Hematopoietic multipotent progenitor cell treated with erythropoietin and hydrocortisone succinate and interleukin-3 and kit ligand, for 15 days (in vitro differentiated cells): ENCODE results near the gene SMARCC1.

Experiments
- DNase-seq: peaks from one replicate; pipeline ENCODE4 v3.0.0-alpha.2; 2015; ENCODE audit warnings: low spot score

The SMARCC1 gene

DNA sequence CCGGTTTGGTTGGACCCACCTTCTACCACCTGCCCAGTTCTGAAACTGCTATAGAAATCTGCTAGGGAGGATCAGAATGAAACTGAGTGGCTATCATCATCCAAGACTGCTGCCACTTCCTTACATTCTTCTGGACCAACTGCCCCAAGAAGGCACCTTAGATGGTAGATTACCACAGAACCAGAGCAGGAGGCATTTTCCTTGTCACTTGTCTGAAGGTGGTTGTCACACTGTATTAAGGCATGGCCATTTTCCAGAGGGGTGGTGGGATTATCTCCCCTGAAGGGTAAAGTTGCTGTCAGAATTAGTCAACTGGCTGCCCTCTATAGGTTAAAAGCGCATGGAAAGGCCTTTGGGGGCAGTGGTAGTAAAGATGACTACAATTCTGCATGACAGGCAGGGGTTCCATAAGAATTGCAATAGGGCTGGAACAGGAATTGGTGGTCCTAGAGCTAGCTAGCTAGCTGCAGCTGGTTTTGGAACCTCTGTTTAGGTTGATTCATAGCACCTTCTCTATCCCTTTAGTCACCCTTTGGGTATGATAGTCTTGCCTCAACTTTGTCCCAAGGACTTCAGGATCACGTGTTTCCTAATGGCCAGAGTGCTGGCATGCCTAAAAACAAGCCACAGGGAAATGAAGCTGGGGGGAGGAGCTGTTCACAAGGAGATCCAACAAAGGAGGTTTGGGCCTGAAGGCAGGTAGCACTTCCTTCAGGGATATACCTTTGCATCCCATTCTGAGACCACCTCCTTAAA lies 198.2 kb downstream of the SMARCC1 start:
- DNase-seq: no peak

DNA sequence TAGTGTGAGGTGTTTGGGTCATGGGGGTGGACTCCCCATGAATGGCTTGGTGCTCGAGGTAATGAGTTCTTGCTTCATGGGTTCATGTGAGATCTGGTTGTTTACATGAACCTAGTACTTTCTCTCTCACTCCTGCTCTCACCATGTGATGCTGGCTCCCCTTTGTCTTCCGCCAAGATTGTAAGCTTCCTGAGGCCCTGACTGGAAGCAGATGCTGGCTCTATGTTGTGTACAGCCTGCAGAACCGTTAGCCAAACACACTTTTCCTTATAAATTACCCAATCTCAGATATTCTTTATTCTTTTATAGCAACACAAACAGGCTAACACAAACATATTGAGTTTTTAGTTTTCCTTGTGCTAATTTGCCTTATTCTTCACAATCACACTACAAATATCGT lies 199.9 kb downstream of the SMARCC1 start:
- DNase-seq: no peak

DNA sequence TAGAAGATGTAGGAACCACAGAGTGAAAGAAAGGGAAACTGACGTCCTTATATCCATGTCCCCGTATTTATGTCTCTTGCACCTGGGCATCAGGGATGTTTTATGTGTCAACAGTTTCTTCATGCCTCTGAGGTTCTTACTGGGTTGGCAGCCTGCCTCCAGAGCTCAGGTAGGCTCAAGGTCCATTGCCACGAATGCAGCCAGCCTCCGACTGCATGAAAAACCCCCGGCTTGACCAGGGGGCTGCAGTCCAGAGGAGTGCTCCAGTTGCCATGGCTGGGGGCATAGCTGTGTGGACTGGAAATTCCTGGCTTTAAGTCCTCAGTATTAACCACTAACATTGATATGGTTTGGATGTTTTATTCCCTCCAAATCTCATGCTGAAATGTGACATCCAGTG lies 200.3 kb downstream of the SMARCC1 start:
- DNase-seq: no peak

- DNase-seq: no peak
Observed at GRCh38 chr3:47580481-47580880, 201.2 kb downstream of the SMARCC1 start.

GRCh38 chr3:47579875-47580274 lies 201.8 kb downstream of the SMARCC1 start:
- DNase-seq: no peak

DNA sequence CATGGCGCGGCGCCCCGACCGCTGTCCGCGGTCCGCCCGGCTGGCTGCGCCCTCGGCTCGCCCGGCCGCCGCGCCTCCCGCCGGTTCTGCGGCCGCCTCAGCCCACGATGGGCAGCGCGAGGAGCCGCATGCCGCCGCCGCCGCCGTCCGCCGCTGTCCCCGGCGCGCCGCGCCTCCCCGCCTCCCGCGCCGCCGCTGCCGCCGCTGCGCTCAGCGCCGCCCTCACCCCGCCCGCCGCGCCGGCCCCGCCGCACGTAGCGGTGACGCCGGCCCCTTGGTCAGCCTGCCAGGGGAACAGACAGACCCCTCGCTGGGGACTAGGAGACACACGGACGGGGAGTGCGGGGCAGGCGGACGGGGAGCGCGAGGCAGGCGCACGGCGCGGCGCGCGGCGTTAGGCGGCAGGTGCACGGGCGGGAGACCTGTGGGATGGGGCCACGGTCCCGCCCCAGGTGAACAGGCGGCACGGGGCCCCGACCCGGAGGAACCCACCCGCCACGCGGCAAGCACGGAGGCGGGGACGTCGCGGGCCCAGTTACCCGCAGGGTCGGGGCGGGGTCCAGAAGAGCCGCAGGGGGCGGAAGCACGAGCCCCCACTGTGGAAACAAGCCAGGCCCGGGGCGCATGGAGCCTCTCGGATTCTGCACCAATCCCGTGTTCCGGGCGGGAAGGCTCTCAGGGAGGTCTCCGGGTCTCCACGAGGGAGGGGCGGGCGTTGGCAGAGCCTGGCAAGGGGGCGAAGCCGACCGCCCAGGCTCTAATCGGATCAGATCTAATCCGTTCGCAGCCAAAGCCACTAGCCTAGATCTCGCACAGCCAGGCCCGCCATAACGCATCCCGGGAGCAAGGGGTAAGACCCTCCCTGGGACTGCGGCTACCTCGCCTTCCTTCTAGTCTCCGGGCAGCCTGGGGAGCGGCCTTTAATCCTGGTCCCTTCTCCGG lies 202.7 kb downstream of the SMARCC1 start, which contains the start of gene CSPG5:
Gene CSPG5 (minus strand): TSS at position 175 of the 942 bp plus-strand sequence. CDS start 172 bp downstream, at position 3.
- DNase-seq: no peak

- peak; percentile 50 for DNase-seq
Observed at GRCh38 chr3:47578119-47578632, 203.5 kb downstream of the SMARCC1 start.

GRCh38 chr3:47577583-47578118 lies 204.0 kb downstream of the SMARCC1 start:
- DNase-seq: no peak

DNA sequence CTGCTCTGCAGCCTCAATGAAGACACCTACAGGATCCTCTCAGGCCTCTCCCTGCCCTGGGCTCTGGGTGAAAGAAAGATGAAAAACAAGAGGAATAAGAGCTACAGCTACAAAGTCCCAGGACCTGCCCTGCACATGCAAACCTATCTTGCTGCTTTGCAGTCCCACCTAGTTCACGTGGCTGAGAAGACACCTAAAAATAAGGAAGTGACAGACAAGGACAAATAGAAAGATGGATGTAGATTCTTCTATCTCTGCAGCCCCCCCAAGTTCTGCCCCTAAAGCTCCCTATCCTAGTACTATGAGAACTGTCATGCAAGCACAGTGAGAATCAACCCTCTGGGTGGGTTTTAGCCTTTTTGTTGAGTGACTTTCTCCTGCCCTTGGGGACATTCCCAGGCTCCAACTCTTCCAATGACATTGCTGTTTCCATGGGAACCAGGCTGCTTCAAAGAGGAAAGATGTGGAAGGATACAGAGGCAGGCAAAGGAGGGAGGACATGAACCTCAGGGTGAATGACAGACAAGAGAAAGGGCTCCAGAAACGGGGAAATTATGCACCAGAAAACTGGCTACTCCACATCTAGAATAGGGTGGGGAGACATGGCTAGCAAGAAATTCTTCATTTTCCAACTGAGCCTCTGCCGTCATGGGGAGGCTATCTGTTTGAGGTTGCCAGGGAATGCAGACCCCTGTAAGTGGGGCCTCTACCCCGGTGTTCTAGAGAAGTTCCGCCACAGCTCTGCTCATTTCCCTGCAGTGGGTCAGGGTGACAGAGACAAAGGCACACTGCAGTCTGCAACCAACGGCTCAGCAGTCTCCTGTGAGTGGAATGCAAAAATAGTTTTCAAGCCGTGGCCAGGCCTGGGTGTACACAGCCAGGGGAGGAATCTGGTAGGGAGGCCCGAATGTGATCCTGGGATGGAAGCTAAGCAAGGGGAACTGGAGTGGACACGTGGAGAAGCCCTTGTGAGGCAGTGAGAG lies 208.2 kb downstream of the SMARCC1 start:
- no peak for DNase-seq

- no peak for DNase-seq
Observed at GRCh38 chr3:47571391-47572175, 210.1 kb downstream of the SMARCC1 start.

DNA sequence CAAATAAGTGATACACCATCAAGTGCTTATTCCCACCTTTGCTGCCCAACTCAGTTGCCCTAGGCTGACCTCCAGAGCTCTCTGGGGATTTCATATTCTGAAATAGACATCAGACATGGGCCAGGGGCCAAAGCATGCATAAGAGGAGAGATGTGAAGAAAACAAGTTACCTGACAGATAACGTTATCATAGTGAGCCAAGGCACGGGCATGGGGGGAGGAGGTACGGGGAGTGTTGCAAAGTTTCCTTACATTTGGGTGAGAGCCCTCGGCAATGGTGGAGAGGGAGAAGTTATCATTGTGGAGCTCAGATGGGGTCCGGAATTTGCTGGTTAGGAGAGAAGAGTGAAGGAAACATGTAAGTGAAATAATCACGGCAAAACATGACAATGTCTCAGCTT lies 212.8 kb downstream of the SMARCC1 start:
- DNase-seq: no peak

DNA sequence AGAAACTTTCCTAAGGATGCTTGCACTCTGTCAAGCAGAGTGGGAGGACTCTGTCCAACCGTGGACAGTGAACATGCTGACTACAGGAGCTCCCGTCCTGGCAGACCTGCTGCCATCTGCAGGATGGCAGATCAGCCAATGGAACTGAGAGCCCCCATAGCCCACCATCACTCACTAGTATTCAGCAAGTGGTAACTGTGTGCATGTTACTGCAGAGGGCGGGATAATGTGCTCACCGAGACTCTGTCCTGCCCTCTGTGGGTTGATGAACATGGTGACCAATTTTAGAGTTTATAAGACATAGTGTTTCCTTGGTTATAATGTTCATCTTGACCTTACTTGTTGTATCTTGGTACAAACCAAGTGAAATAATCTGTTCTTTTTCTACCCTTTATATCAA lies 214.5 kb downstream of the SMARCC1 start:
- no peak for DNase-seq

DNA sequence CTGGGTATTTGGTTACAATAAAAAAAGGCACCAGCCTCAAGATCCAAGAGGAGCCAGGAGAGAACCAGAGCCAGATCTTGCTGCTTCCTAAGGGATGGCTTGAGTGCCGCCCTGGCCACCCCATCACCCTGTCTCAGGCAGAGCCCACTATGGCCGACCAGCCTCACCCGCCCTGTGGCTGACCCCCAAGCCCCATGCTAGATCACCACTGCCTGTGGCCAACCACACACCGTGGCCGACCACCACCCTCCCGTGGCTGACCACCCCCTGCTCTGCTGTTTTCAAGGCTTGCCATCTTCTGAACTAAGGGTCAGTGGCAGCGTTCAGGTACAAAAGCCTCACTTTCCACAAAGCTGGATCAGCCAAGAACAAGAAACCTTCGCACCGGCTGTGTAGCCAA lies 215.0 kb downstream of the SMARCC1 start:
- no peak for DNase-seq

- no peak for DNase-seq
Observed at GRCh38 chr3:47565734-47566550, 215.8 kb downstream of the SMARCC1 start.

- DNase-seq: no peak
Observed at GRCh38 chr3:47556351-47556750, 225.3 kb downstream of the SMARCC1 start.

DNA sequence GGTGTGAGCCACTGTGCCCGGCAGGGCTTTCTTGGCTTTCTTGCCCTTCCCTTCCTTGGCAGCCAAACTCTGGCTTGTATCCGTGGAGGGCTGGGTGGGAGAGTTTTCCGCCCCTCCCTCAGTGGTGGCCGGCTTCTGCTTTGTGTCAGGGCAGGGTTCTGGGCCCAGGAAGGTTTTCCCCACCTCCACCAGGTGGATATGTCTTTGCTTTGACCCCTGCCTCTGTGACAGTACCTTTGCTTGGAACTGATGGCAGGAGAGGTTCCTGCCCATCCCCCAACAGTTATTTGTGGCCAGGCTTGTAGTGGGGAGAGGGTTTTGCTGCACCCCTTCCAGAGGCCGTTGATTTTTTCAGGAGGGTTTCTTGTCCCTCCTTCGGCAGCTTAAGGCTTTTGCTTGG lies 227.4 kb downstream of the SMARCC1 start:
- DNase-seq: no peak

DNA sequence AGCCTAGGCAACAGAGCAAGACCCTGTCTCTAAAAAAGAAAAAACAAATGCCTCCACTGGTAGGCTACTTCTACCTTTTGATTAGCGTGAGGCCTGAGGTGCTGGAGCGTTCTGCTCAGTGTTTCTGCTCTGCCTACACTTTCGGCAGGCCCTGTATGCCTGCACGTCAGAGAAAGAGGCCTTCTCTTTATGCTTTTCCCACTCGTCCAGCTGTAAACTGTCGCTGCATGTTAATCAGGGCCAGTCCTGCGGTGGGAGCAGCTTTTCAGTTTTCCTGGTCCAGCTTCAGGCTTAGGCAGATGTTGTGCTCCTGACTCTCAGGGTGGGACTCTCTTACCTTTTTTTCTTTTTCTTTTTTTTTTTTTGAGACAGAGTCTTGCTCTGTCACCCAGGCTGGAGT lies 228.3 kb downstream of the SMARCC1 start:
- DNase-seq: no peak

DNA sequence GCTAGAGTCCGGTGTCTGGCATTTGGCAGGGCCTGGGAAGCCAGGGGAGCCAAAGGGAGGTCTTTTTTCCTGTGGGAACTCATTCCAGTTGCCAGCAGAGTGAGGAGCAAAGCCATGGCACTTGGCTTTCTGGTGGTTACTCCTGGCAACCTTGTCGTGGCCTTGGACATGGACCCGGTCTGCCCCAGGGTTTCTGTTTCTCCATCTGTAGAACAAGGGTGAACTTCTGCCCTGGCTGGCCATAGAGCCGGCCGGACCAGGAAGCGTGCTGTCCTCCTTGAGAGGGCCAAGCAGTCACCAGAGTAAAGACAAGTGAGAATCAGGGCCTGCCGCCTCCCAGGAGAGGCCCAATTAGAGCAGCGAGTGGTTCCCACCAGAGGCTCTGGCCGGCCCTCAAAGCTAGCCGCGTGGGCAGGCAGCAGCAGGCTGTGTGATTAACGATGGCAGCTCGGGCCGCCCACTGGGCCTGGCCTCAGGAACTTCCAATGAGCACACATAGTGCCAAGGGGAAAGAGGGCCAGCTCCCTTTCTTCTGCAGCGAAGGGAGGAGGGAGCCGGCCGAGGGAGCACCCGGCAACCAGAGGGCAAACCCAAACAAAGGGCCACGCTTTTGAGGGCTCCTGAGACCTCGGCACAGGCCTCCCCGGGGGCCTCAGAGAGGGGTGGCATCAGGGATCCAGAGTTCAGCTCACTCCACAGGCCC lies 239.1 kb downstream of the SMARCC1 start:
- DNase-seq: no peak

GRCh38 chr3:47541583-47542108 lies 240.0 kb downstream of the SMARCC1 start:
- no peak for DNase-seq
